Epithelial cell of proximal tubule (primary cell): ENCODE results near the gene GLT8D2. TPM values are rescaled to one million over a fixed set of nuclear protein-coding genes. Genes with fewer than 3 reads are reported as not detected.

Experiments
- DNase-seq: peaks from one replicate; pipeline ENCODE4 v3.0.0-alpha.2; 2011; ENCODE audit warnings: low read depth
- H3K4me3 ChIP-seq: 2 replicates; pipeline ENCODE4 v1.5.1; 2011; ENCODE audit warnings: low read depth, mild to moderate bottlenecking, low read length
- CTCF ChIP-seq: conservative IDR thresholded peaks from 2 replicates; pipeline ENCODE4 v1.5.1; 2012; ENCODE audit warnings: low read depth, mild to moderate bottlenecking, low read length
- total RNA-seq: library from RNA; depleted of rRNA; stranded (reverse); fragments of >200 nt; gene quantifications from 2 replicates; pipeline ENCODE4 v1.2.3, GENCODE V29; 2015

Gene GLT8D2
- total RNA-seq, 1 donor from 2014 or later, result 0.46 TPM

GRCh38 chr12:104080764-104081163 is 30.8 kb upstream of the GLT8D2 start:
- no peak for TF ChIP-seq CTCF
- DNase-seq, result no peak
- no peak overlapping the region for H3K4me3 ChIP-seq

DNA sequence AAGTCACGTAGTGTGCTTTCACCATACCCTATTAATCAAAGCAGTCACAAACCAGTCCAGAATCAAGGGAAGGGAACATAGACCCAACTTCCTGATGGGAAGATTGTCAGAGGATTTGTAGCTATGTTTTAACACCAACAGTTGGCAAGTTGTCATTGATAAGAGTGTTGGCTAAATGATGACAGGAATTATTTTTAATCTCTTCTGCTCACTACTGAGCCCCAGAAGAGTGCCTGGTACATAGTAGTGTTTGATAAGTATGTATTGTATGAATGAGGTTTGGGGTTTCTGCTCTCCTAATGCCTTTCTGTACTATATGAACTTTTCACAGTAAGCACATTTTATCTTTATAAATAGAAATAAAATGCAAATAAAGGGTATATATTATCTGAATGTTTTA is 29.0 kb upstream of the GLT8D2 start:
- H3K4me3 ChIP-seq, result no peak overlapping the region
- no peak for TF ChIP-seq CTCF
- no peak for DNase-seq

DNA sequence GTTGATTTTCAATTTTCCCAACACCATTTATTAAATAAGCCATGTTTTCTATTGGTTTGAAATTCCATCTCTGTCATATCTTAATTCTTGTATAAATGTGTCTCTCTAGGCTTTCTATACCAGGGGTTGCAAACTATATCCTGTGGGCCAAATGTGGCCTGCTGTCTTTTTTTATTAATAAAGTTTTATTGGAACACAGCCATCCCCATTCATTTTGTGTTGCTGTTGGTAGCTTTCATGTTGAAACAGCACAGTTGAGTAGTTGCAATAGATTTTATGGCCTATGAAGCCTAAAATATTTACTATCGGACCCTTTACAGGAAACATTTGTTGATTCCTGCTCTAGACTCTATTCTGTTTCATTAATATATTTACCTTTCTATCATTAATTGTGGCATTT is 23.7 kb upstream of the GLT8D2 start:
- DNase-seq, result no peak
- TF ChIP-seq CTCF, result no peak
- no peak overlapping the region for H3K4me3 ChIP-seq

GRCh38 chr12:104072099-104072498 is 22.1 kb upstream of the GLT8D2 start:
- H3K4me3 ChIP-seq, result no peak overlapping the region
- no peak for DNase-seq
- TF ChIP-seq CTCF, result no peak

DNA sequence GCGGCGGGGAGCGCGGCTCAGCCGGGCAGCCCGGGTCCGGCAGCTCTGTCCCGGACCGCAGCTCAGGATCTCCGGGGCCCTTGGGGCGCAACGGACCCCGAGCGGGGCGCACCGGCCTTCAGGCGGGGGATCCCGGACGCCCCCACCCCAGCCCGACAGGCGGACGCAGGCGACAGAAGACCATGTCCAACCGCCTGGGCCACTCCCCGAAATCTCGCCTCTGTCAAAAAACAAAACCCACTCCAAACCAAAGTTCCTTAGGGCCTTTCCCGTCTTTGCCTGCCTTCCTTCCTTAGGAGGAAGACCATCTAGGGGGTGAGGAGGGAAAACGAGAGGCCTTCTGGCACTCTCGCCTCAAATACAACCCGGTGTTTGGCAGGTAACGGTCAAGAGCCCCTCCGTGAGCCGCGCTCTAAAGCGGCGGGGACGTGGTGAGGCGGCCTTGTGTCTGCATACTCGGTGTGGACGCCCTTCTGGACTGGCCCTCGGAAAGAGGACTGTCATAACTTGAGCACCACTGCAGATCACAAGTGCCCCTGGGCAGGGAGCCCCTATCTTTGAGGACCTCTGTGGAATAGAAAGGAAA is 14.9 kb upstream of the GLT8D2 start:
- DNase-seq, result no peak
- peak overlapping the region; percentile 88 for H3K4me3 ChIP-seq
- TF ChIP-seq CTCF, result no peak

GRCh38 chr12:104064031-104064841 is 14.2 kb upstream of the GLT8D2 start, which contains the start of gene HCFC2:
HCFC2 (plus strand) TSS chr12:104064531; CDS start chr12:104064561, 30 bp downstream.
- DNase-seq, result no peak
- TF ChIP-seq CTCF, result no peak
- peak within 1 kb of the TSS; percentile 88 for H3K4me3 ChIP-seq

- no peak for DNase-seq
- TF ChIP-seq CTCF, result no peak
- peak overlapping the region; percentile 88 for H3K4me3 ChIP-seq
These were observed 13.7 kb upstream of the GLT8D2 start for GRCh38 chr12:104063712-104064030.
